22Rv1 (cell line): Measurements from ENCODE around the gene STYK1.
"Not testable (repeated sequence)": the region's sequence is repeated elsewhere in the genome, so short reads cannot be mapped to it uniquely, and the experiment has no call there.

ENCODE experiments used
- H3K27ac ChIP-seq: fragments of 450-650 bp; 2 replicates; pipeline ENCODE4 v1.5.1; 2017
- ZFX ChIP-seq: fragments of 450-650 bp; IDR thresholded peaks from 2 replicates; pipeline ENCODE4 v1.6.1; 2017; ENCODE audit warnings: antibody characterized with exemption, borderline replicate concordance
- TF ChIP-seq, protein P1 (sequence below): fragments of 450-650 bp; IDR thresholded peaks from 2 replicates; pipeline ENCODE4 v1.5.1; 2017; ENCODE audit warnings: mild to moderate bottlenecking

Gene STYK1

DNA sequence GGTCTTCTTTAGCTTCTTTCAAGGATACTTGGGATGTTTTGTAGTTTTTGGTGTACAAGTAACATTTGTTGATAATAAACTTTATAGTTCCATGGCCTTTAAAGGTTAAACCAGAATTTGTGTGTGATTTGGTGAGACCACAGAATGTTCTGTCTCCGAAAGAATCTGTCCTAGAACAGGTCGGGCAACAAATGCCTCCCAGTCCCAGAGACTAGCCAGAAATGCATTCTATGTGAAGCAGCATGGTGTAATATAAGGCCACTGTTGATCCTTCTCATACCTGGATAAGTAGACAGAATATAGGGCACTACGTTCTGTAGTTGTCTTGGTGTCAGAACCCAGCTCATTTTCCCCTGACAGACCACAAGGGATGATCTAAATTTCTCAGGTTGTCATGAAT, 10.0 kb downstream of the STYK1 start:
- no peak for TF ChIP-seq ZFX
- TF ChIP-seq, protein P1, sequence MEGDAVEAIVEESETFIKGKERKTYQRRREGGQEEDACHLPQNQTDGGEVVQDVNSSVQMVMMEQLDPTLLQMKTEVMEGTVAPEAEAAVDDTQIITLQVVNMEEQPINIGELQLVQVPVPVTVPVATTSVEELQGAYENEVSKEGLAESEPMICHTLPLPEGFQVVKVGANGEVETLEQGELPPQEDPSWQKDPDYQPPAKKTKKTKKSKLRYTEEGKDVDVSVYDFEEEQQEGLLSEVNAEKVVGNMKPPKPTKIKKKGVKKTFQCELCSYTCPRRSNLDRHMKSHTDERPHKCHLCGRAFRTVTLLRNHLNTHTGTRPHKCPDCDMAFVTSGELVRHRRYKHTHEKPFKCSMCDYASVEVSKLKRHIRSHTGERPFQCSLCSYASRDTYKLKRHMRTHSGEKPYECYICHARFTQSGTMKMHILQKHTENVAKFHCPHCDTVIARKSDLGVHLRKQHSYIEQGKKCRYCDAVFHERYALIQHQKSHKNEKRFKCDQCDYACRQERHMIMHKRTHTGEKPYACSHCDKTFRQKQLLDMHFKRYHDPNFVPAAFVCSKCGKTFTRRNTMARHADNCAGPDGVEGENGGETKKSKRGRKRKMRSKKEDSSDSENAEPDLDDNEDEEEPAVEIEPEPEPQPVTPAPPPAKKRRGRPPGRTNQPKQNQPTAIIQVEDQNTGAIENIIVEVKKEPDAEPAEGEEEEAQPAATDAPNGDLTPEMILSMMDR: no peak

DNA sequence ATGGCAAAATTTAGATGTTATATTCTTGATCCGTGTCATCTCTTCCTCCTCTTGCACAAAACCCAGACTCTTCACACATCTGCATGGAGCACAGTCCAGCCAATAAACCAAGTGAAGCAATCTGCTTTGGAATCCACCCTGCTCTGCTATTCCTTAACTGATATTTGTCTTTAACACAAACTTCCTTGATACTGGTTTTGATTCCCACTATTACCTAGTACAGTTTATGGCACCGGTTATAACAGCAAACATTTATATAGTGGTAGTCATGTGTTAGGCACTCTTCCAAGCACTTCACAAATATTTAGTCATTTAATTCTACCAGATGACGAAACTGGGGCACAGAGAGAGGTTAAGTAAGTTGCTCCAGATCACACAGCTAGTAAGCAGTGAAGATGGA, 12.5 kb downstream of the STYK1 start:
- H3K27ac ChIP-seq: peak overlapping the region; percentile 26
- TF ChIP-seq ZFX: no peak
- TF ChIP-seq, protein P1: no peak

More for the DNA sequence above, 10.0 kb downstream of the STYK1 start:
- no peak overlapping the region for H3K27ac ChIP-seq

DNA sequence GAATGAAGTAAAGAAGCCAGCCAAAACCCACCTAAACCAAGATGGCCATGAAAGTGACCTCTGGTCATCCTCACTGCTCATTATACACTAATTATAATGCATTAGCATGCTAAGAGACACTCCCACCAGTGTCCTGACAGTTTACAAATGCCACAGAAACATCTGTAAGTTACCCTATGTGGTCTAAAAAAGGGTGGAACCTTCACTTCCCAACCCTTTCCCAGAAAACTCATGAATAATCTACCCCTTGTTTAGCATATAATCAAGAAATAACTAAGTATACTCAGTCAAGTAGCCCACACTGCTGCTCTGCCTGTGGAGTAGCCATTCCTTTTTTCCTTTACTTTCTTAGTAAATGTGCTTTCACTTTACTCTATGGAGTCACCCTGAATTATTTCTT, 19.8 kb downstream of the STYK1 start:
- TF ChIP-seq, protein P1: no peak
- no peak for TF ChIP-seq ZFX
- no peak overlapping the region for H3K27ac ChIP-seq

DNA sequence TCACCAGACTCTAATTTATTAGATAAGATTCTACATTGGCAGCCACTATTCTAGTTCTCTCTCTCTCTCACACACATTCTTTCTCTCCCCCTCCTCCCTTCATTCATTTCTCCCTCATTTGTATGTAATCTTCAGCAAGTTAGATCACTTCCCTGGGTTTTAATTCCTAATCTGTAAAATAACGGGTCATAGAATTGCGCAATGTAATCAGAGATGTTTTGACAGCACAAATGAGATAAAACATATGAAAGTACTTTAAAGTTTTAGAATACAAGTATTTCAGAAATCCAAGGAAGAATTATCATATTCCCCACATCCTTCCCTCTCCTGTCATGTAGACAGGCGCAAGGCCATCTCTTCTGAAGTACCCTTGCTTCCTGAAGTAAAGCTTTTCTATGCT, 21.7 kb downstream of the STYK1 start:
- H3K27ac ChIP-seq: no peak overlapping the region
- TF ChIP-seq, protein P1: no peak
- TF ChIP-seq ZFX: no peak

DNA sequence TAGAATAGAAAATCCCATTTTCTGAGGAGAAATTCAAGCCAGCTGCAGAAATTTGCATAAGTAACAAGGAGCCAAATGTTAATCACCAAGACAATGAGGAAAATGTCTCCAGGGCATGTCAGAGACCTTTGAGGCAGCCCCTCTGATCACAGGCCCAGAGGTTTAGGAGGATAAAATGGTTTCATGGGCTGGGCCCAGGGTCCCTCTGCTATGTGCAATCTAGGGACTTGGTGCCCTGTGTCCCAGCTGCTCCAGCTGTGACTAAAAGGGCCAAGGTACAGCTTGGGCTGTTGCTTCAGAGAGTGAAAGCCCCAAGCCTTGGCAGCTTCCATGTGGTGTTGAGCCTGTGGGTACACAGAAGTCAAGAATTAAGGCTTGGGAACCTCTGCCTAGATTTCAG, 27.3 kb downstream of the STYK1 start:
- not testable (repeated sequence) for H3K27ac ChIP-seq

DNA sequence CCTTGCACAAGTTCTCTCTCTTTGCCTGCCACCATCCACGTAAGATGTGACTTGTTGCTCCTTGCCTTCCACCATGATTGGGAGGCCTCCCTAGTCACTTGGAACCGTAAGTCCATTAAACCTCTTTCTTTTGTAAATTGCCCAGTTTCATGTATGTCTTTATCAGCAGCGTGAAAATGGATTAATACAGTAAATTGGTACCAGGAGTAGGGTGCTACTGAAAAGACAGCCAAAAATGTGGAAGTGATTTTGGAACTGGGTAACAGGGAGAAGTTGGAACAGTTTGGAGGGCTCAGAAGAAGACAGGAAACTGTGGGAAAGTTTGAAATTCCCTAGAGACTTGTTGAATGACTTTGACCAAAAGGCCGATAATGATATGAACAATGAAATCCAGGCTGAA, 27.9 kb downstream of the STYK1 start:
- TF ChIP-seq, protein P1: no peak
- no peak for TF ChIP-seq ZFX
- H3K27ac ChIP-seq: no peak overlapping the region

DNA sequence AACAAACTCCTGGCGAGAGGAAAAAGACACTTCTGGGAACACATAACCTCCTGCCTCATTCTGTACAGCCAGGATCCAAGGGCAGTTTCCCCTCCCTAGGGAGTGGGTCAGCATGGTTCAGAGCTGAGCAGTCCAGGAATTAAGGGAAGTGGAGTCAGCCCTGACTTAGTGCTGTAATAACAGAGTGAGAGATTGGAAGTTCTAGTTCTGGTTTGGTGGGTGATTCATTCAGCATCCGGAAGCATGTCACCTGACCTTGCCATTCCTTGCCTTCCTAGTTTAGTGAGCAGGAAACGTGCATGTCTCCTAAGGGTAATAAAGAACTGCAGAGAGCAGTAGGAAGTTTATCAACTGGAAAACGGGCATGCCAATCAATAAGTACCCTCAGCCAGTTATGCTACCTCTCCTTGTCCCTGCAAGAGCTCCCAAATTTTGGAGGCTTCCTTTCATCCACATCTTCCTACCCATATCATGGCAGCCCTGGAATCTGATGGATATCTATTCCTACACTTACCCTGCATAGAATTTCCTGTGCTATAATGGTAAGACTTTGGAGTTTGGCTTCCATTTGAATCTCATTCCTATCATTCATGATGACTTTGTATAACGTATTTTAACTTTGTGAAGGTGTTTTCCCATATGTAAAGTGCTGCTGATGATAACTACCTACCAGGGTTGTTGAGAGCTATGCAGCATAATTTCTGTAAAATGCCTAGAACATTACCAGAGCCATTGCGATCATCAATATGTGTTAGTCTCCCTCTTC, 31.9 kb downstream of the STYK1 start:
- no peak overlapping the region for H3K27ac ChIP-seq
- TF ChIP-seq, protein P1: no peak
- no peak for TF ChIP-seq ZFX

DNA sequence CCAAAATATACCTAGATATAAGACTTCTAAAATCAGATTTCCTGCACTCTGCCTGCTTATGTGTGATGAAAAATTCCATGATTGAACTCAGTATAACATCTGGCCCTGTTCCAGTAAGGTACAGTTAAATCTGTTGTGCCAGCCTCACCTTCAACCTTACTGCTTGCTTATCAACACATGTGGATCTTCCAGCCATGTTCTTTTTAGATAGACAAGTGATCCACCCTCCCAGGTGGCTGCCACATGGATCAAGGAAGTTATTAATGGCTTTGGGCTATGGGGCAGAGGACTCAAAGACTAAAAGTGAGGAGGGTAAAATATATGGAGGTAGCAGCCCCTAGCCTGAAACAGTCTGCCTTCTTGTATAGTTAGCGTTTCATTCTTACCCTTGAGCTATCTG, 35.1 kb downstream of the STYK1 start:
- TF ChIP-seq, protein P1: no peak
- no peak for TF ChIP-seq ZFX
- H3K27ac ChIP-seq: no peak overlapping the region
